Measurements from ENCODE around the gene PIK3CB.
"Not testable (repeated sequence)": the region's sequence is repeated elsewhere in the genome, so short reads cannot be mapped to it uniquely, and the experiment has no call there.

Gene PIK3CB

DNA sequence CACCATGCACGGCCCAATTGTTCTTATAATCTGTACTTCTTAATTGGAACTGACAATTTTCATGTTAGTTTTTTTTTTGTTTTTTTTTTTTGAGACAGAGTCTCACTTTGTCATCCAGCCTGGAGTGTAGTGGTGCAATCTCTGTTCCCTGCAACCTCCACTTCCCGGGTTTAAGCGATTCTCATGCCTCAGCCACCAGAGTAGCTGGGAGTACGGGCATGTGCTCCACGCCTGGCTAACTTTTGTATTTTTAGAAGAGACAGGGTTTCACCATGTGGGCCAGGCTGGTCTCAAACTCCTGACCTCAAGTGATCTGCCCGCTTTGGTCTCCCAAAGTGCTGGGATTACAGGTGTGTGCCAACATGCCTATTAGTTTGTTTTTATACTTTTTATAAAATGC is 153.8 kb downstream of the PIK3CB start:
- DNase-seq (ENCODE audit: low spot score) = not testable (repeated sequence)

DNA sequence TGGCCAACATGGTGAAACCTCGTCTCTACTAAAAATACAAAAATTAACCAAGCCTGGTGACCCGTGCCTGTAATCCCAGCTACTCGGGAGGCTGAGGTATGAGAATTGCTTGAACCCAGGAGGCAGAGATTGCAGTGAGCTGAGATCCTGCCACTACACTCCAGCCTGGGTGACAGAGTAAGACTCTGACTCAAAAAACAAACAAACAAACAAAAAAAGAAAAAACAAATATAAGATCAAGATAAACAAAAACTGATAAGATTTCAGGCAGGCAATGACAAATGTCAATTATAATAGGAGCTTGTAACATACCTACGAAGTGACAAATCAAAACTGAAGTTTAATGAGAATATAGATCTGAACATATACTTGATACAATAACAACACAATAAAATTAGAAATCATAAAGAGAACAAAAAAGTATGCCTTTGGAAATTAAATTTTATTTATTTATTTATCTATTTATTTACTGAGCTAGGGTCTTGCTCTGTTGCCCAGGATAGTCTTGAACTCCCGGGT is 155.8 kb downstream of the PIK3CB start:
- no peak for DNase-seq (ENCODE audit: low spot score)

DNA sequence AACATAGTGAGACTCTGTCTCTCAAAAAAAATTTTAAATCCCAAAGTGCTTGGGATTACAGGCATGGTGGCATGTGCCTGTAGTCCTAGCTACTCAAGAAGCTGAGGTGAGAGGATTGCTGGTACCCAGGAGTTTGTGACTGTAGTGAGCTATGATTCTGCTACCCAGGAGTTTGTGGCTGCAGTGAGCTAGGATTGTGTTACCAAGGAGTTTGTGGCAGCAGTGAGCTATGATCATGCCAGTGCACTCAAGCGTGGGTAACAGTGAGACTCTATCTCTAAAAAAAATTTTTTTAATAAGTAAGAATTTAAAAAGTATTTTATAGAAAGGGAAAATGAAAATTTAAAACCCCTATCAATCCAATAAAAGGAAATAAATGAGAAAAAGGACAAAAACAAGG is 156.6 kb downstream of the PIK3CB start:
- no peak for DNase-seq (ENCODE audit: low spot score)

DNA sequence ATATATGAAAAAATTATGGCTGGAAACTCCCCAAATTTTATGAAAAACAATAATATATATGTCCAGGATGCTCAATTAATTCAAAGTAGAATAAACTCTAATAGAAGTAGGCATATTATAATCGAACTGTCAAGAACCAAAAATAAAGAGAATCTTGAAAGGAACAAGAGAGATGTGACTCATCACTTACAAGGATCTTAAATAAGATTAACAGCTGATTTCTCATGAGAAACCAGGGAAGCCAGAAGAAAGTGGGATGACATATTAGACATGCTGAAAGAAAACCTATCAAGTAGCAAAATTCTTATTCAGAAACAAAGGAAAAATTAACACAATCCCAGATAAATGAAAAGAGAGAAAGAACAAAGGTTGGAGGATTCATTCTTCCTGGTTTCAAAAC is 159.3 kb downstream of the PIK3CB start:
- peak; percentile 27 for DNase-seq (ENCODE audit: low spot score)

DNA sequence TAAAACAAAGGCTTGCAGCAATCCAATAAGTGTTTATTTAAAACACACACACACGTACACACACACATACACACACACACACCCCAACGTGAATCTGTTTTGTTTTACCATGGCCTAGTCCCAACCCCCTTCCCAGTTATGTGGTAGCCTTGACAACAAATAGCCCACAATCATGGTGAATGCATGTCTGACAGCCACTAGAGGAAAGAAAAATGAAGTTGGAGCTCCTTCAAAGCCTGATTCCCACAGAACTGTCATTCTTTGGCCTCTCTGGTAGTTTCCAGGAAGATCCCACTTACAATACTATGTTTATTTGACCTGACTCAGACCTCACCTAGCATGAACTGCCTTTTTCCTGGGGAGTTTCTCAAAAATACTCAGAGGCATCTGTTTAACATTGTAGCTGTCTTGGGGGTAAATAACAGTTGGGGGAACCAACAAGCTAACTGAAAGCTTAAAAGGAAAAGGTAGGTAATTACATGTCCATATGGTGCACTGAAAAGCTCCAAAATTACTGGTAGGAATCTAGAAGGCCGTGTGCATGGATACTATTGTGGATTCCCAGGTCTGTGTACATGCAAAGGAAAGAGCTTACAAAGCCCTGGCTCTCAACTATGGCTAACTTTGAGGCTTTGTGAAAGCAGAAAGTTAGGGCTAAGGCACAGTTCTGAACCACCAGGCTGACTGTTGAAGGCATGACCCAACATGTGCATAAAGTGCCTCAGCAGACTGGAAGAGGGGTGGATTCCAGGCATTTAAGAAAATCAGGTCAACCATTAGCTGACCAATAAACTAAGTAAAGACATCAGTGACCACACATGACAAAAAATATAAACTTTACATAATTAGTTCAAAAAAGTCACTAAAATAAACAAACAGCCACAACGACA is 160.8 kb downstream of the PIK3CB start:
- peak; percentile 48 for DNase-seq (ENCODE audit: low spot score)

DNA sequence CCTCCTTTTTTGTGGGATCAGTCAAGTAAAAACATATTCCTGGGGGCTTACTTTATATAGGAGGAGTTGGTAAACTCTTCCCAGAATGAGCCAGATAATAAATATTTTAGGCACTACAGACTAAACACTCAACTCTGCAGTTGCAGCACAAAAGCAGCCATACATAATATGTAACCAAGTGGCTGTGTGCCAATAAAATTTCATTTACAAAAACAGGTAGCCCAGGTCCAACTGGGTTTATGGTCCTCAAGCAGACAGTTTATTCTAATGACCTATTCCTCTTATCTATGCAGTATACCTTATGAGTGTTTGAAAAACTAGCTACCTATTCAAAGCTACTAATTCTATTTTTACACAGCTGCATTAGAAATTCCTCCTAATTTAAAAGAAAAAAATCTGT is 164.3 kb downstream of the PIK3CB start:
- no peak for DNase-seq (ENCODE audit: low spot score)

DNA sequence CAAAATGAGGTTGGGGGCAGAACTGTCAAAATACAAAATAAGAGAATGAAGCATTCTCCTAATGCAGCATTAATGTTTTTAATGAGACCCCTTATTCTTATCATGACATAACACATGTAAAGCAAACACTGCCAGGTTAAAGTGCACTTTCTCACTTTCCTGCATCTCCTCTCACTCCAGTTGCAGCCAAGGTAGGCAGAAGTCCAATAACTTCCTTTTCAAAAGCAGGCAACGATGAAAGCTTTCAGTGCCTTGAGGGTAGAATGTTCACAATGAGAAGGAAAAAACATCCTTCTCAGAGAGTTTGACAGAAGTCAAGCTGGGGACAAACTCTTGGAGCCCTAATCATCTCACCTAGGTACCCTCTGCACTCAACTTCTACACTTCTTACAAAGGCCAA is 166.6 kb downstream of the PIK3CB start:
- DNase-seq (ENCODE audit: low spot score) = no peak

DNA sequence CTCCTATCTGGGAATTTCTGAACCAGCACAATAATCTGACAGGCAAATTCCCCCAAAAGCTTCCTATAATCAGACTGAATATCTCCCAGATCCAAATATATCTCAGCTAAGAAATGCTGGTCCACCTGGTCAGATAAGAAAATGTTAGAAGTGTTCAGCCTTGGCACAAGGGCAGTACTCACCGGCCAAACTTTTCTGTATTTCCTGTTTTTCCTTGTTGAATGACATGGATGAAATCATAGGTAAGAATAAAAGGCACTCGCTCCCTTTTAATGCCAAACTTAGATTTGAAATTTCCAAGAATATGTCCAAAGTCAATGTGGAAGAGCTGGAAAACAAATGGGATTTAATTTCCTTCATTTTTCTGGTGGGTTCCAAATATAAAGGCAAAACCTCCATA is 177.2 kb downstream of the PIK3CB start:
- no peak for DNase-seq (ENCODE audit: low spot score)

DNA sequence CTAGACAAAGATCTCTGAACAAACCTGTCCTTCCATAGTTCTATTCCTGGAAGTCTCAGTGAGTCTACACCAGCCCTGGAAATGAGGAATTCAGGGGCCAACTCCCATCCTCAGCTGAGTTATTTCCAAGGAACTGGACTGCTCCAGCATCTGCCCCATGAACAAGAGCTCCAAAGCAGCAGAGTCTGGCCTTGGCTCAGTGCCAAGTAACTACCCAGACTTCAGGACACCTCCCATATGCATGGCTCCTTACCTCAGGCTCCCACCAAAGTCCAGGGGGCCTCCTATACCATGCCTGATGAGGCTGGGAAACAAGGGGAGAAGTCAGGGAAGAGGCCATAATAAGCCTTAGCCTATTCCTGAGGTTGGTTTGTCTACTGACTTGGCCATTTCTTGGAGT is 181.2 kb downstream of the PIK3CB start:
- no peak for DNase-seq (ENCODE audit: low spot score)

DNA sequence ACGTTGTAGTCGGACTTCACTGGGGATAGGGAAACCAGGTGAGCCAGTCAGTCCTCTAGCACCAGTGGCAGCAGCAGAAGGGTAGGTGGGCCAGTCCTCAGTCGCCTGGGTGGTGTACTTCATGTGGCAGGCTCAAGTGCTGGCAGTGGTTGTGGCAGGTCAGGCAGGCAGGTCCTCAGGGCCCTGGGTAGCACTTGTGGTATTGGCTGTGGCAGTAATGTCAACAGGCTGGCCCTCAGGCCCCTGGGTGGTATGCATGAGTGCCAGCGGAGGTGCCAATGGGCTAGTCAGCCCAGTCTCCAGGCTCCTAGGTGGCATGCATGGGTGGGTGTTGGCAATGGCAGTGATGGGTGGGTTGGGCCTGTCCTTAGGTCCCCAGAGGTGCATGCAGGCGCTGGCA is 185.6 kb downstream of the PIK3CB start:
- no peak for DNase-seq (ENCODE audit: low spot score)

DNA sequence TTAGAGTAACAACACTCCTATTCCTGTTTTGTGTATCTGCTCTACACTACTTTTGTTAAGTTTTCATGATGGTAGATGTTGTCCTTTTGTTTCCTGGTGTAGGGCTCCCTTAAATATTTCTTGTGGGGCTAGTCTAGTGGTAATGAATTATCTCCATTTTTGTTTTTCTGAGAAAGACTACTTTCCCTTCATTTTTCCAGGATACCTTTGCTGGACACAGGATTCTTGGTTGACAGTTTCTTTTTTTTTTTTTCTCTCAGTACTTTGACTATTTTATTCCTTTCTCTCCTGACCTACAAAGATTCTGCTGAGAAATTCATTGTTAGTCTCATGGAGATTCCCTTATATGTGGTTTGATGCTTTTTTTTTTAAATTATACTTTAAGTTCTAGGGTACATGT is 188.2 kb downstream of the PIK3CB start:
- DNase-seq (ENCODE audit: low spot score) = no peak

DNA sequence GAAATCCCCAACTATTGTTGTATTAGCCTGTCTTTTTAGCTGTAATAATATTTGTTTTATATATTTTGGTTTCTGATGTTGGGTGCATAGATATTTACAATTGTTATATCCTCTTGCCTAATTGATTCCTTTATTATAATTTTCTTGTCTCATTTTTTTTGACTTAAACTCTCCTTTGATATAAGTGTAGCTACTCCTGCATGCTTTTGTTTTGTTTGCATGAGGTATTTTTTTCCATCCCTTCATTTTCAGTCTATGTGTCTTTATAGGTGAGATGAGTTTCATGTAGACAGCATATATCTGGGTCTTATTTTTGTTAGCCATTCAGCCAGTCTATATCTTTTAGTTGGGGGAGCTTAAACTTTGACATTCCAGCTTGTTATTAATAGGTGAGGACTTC is 188.7 kb downstream of the PIK3CB start:
- DNase-seq (ENCODE audit: low spot score) = no peak

DNA sequence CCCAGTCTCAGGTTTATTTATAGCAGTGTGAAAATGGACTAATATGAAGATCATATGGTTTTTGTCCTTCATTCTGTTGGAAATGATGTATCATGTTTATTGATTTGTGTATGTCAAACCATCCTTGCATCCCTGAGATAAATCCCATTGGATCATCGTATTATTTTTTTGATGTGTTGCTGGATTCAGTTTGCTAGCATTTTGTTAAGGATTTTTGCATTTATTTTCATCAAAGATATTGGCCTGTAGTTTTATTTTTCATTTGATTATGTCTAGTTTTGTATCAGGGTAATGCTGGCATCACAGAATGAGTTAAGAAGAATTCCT is 191.8 kb downstream of the PIK3CB start:
- no peak for DNase-seq (ENCODE audit: low spot score)

DNA sequence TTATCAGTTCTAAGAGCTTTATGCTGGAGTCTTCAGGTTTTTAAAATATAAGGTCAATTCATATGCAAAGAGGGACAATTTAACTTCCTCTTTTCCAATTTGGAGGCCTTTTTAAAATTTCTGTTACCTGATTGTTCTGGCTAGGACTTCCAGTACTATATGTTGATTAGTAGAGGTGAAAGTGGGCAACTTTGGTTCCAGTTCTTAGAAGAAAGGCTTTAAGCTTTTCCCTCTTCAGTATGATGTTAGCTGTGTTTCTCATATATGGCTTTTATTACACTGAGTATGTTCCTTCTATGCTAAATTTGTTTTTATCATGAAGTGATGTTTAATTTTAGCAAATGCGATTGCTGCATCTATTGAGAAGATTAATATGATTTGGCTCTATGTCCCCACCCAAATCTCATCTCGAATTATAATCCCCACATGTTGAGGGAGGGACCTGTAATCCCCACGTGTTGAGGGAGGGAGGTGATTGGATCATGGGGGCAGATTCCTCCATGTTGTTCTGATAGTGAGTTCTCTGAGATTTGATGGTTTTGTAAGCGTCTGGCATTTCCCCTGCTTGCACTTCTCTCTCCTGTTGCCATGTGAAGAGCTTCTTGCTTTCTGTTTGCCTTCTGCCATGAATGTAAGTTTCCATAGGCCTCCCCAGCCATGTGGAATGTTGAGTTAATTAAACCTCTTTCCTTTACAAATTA is 192.4 kb downstream of the PIK3CB start:
- DNase-seq (ENCODE audit: low spot score) = no peak

DNA sequence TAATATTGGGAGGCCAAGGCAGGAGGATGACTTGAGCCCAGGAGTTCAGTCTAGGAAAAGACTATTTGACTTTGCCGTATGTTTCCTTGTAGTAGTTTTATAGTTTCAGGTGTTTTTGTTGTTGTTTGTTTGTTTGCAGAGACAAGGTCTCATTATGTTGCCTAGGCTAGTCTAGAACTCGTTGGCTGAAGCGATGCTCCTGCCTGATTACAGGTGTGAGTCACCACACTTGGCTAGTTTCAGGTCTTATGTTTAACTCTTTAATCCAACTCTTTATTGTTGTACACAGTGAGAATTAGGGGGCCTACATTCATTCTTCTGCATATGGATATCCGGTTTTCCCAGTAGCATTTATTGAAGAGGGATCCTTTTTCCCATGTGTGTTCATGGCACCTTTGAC is 194.2 kb downstream of the PIK3CB start:
- no peak for DNase-seq (ENCODE audit: low spot score)

DNA sequence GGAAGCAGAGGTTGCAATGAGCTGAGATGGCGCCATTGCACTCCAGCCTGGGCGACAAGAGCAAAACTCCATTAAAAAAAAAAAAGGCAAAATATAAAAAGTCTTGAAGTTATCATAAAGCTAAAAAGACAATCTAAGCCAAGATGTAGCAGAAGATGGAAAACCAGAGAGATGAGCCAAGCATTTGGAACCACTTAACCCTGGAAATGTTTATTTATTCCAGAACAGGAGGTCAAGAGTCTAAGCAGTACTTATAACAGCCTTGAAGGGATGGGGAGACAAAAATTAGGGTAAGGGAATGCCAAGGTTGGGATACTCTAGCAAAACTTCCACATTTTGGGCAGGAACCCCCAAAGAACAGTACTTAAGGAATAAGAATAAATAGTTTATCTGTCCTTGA is 196.1 kb downstream of the PIK3CB start:
- DNase-seq (ENCODE audit: low spot score) = no peak

DNA sequence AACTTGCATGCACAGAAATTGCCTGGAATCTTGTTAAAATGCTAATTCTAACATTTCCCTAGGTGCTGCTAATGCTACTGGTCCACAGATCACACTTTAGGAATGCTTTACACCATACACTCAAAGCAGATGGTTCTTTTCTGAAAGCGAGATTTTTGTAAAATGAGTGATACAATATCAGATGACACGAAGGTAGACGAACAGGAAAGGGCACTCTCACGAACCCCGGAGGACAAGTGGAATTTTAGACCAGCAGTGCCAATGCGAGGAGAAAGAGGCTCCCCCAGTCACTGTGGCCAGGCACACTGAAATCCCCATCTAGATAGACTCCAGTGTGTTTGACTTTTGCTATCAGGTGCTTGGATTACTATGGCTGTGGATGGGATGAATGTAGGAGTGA is 205.2 kb downstream of the PIK3CB start:
- no peak for DNase-seq (ENCODE audit: low spot score)

DNA sequence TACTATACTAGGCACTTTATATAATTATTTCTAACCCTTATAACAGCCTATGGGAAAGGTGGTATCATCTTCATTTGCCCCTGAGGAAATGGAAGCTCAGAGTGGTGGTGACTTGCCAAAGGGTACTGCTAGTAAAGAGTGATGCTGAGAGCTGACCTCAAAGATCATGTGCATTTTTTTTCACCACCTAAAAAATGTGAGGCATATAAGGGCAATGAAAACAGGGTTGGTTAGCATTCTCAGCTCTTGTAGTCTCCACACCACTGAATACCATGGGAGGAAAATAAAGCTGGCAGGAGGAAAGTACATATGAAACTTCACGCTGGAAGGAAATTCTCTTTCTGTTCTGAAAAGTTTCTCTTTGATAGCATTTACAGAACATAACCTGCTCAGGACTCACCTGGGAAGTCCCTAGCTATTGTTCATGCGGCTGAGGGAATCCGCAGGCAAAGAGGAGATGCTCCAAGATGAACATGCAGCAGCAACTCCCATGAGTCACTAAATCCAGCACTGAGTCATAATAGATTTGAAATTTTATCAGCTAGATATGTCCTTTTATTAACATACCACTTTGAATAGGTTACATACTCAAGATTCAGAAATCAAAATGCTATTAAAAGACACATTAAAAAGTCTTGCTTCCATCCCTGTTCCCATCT is 208.9 kb downstream of the PIK3CB start:
- DNase-seq (ENCODE audit: low spot score) = no peak

DNA sequence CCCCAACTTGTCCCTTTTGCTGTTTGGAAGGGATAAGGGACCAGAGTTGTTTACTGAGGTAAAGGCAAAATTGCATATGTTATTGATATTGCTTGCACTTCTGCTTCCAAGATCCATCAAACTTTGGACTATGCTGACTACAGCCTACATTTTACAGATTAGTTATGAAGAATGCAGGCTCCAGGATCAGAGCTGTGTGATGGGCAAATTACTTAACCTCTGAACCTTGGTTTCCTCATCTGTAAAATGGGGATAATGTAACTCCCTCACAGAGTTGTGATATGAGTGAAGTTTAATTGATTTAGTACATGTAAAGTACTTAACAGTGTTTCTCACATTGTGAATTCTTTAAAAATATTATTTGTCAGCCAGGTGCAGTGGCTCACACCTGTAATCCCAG is 210.2 kb downstream of the PIK3CB start:
- no peak for DNase-seq (ENCODE audit: low spot score)

DNA sequence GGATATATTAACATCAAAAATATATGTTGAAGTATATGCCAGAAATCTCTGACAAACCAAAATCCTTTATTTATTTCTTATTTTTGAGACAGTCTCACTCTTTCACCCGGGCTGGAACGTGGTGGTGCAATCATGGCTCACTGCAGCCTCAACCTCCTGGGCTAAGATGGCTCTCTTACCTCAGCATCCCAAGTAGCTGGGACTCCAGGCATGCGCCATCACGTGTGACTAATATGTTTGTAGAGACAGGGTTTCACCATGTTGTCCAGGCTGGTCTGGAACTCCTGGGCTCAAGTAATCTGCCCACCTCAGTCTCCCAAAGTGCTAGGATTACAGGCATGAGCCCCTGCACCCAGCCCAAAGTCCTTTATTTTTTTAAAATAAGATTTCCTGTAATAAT is 214.3 kb downstream of the PIK3CB start:
- DNase-seq (ENCODE audit: low spot score) = no peak

DNA sequence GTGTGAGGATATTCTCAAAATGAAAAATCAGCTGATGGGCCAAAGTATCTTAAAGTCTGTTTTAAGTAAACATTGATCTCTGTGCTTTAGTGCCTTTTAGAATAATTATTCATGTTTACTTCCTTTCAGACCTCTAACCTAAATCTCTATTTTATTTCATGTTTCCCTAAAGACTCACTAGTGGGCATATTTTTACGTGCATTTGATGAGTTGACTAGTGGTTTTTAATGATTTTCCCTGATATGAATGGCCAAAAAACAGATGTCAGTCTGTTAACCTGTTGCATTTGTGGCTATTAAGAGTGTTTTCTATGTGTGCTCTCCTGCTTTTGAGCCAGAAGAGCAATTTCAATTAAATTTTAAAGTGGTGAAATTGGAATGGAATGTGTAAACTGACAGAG is 219.3 kb downstream of the PIK3CB start:
- no peak for DNase-seq (ENCODE audit: low spot score)

DNA sequence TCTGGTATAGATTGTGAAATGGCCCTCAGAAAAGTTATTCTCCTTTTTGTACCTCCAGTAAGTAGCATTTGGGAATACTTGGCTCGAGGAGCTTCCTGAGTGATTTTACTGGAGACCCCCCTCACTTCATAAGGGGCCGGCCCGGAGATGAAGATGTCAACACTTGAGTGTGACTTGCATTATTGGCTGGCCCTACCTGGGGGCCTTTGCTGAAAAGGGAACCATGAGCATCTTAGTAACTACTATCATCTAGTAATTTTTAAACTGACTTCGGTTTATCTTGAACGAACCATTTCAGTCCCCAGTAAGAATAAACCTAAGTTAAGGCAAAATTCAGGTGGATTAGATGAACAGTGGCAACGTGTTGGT is 224.8 kb downstream of the PIK3CB start:
- DNase-seq (ENCODE audit: low spot score) = no peak

Measured in COLO829 (cell line).